Hepatocyte (in vitro differentiated cells): ENCODE results near the gene KRTAP4-5. TPM values are rescaled to one million over a fixed set of nuclear protein-coding genes. Genes with fewer than 3 reads are reported as not detected.
"Not testable (repeated sequence)": the region's sequence is repeated elsewhere in the genome, so short reads cannot be mapped to it uniquely, and the experiment has no call there.

Source experiments
- DNase-seq: peaks from one replicate; pipeline ENCODE4 v3.0.0-alpha.2; 2016; ENCODE audit warnings: low spot score
- H2AFZ ChIP-seq: fragments of 200-600 bp; sonication (generic); 2 replicates; pipeline ENCODE4 v1.6.0; 2016; ENCODE audit warnings: antibody characterized with exemption, mild to moderate bottlenecking
- H3K27ac ChIP-seq: fragments of 200-600 bp; sonication (generic); 2 replicates; pipeline ENCODE4 v1.5.1; 2016; ENCODE audit warnings: mild to moderate bottlenecking
- H3K27me3 ChIP-seq: fragments of 200-600 bp; sonication (generic); 2 replicates; pipeline ENCODE4 v1.6.1; 2016
- H3K36me3 ChIP-seq: fragments of 200-600 bp; sonication (generic); replicated peaks from 2 replicates; pipeline ENCODE4 v1.5.1; 2016; ENCODE audit warnings: low read depth; ENCODE audit not compliant: insufficient read depth
- H3K4me1 ChIP-seq: fragments of 200-600 bp; sonication (generic); 2 replicates; pipeline ENCODE4 v1.5.1; 2016; ENCODE audit warnings: mild to moderate bottlenecking, moderate library complexity; ENCODE audit not compliant: insufficient read depth
- H3K4me2 ChIP-seq: fragments of 200-600 bp; sonication (generic); 2 replicates; pipeline ENCODE4 v1.6.0; 2016
- H3K4me3 ChIP-seq: fragments of 200-600 bp; sonication (generic); 2 replicates; pipeline ENCODE4 v1.5.1; 2016; ENCODE audit warnings: mild to moderate bottlenecking
- H3K79me2 ChIP-seq: fragments of 200-600 bp; sonication (generic); 2 replicates; pipeline ENCODE4 v1.6.0; 2017; ENCODE audit warnings: mild to moderate bottlenecking
- H3K9me2 ChIP-seq: fragments of 200-600 bp; sonication (generic); replicated peaks from 2 replicates; pipeline ENCODE4 v1.6.0; 2017; ENCODE audit warnings: mild to moderate bottlenecking; ENCODE audit not compliant: insufficient read depth
- H3K9me3 ChIP-seq: fragments of 200-600 bp; sonication (generic); 2 replicates; pipeline ENCODE4 v1.5.1; 2016; ENCODE audit warnings: low read depth, mild to moderate bottlenecking
- H4K20me1 ChIP-seq: fragments of 200-600 bp; sonication (generic); 2 replicates; pipeline ENCODE4 v1.6.0; 2016; ENCODE audit warnings: mild to moderate bottlenecking; ENCODE audit not compliant: insufficient read depth, poor library complexity, severe bottlenecking
- EZH2 ChIP-seq: fragments of 200-600 bp; sonication (generic); IDR thresholded peaks from 2 replicates; pipeline ENCODE4 v1.6.1; 2016; ENCODE audit warnings: antibody characterized with exemption, mild to moderate bottlenecking, borderline replicate concordance
- EZH2phosphoT487 ChIP-seq: fragments of 200-600 bp; sonication (generic); IDR thresholded peaks from one replicate; pipeline ENCODE4 v1.6.1; 2018; ENCODE audit warnings: antibody characterized with exemption, mild to moderate bottlenecking, low read depth, moderate library complexity; ENCODE audit not compliant: unreplicated experiment, severe bottlenecking
- WGBS: methylation state at CpG from one replicate; pipeline ENCODE4 v1.1.6; 2016; ENCODE audit warnings: low lambda C conversion rate; ENCODE audit errors: missing lambda C conversion rate; 5-methylcytosine and 5-hydroxymethylcytosine counted together
- polyA plus RNA-seq: library from polyadenylated mRNA; unstranded; fragments of >200 nt; fragmentation: Nextera tagmentation; extraction: Ambion mirVana; gene quantifications from 2 replicates; pipeline ENCODE4 v1.2.1, GENCODE V29; 2016
- total RNA-seq: library from RNA; depleted of rRNA; stranded (reverse); fragments of >200 nt; gene quantifications from 2 replicates; pipeline ENCODE4 v1.2.3, GENCODE V29; 2014
- TF ChIP-seq, protein P1 (sequence below): fragments of 200-600 bp; sonication (generic); IDR thresholded peaks from 2 replicates; pipeline ENCODE4 v1.5.1; 2016; ENCODE audit warnings: antibody characterized with exemption, mild to moderate bottlenecking; ENCODE audit not compliant: poor library complexity

Gene KRTAP4-5
- not detected in 2 replicates for total RNA-seq
- polyA plus RNA-seq: not detected in 2 replicates

DNA sequence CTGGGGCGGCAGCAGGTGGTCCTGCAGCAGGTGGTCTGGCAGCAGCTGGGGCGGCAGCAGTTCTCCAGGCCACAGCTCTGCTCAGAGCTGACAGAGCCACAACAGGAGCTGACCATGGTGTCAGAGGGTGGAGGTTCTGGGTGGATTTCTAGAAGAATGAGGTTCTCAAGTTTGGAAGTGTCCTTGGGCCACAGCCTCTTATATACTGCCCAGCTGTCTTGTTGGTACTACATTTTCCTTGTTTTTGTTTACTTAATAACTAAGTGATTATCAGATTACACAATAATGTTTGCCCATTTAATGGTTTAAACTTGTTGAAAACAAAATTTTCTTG lies at the start of gene KRTAP4-5:
KRTAP4-5 (minus strand) TSS at position 174 of the 334 bp plus-strand sequence; CDS start at position 116, 58 bp downstream.
- peaks cover 7% of the 10 kb centered on the region for H3K4me1 ChIP-seq
- no peak within 1 kb of the TSS for H3K4me3 ChIP-seq
- no peaks in the 10 kb centered on the region for H3K79me2 ChIP-seq
- 95% methylated on average over 2 of the region's 2 CpGs for WGBS
- no peaks in the 10 kb centered on the region for H3K9me3 ChIP-seq
- H3K4me2 ChIP-seq: no peak within 1 kb of the TSS
- H3K9me2 ChIP-seq: no peaks in the 10 kb centered on the region
- TF ChIP-seq EZH2phosphoT487 (no peak), EZH2 (no peak)
- TF ChIP-seq, protein P1, sequence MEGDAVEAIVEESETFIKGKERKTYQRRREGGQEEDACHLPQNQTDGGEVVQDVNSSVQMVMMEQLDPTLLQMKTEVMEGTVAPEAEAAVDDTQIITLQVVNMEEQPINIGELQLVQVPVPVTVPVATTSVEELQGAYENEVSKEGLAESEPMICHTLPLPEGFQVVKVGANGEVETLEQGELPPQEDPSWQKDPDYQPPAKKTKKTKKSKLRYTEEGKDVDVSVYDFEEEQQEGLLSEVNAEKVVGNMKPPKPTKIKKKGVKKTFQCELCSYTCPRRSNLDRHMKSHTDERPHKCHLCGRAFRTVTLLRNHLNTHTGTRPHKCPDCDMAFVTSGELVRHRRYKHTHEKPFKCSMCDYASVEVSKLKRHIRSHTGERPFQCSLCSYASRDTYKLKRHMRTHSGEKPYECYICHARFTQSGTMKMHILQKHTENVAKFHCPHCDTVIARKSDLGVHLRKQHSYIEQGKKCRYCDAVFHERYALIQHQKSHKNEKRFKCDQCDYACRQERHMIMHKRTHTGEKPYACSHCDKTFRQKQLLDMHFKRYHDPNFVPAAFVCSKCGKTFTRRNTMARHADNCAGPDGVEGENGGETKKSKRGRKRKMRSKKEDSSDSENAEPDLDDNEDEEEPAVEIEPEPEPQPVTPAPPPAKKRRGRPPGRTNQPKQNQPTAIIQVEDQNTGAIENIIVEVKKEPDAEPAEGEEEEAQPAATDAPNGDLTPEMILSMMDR: no peak
- no peak within 1 kb of the TSS for H2AFZ ChIP-seq
- DNase-seq: no peak
- H4K20me1 ChIP-seq: no peaks in the 10 kb centered on the region
- H3K27me3 ChIP-seq: peaks cover 2% of the 10 kb centered on the region
- no peaks in the 10 kb centered on the region for H3K36me3 ChIP-seq
- H3K27ac ChIP-seq: no peak within 1 kb of the TSS

GRCh38 chr17:41196068-41196467 lies 46.4 kb upstream of the KRTAP4-5 start:
- 63% methylated on average over 1 of the region's 1 CpG for WGBS
- Histone ChIP-seq H3K36me3 (no peaks in the 10 kb centered on the region), H3K27me3 (no peaks in the 10 kb centered on the region), H3K79me2 (no peaks in the 10 kb centered on the region), H3K9me2 (no peaks in the 10 kb centered on the region), H4K20me1 (no peaks in the 10 kb centered on the region), H3K27ac (no peak overlapping the region), H3K9me3 (no peaks in the 10 kb centered on the region), H3K4me1 (no peaks in the 10 kb centered on the region), H3K4me2 (no peak overlapping the region), H2AFZ (no peak overlapping the region), H3K4me3 (no peak overlapping the region)
- no peak for DNase-seq
- no peak for TF ChIP-seq EZH2
- no peak for TF ChIP-seq EZH2phosphoT487
- TF ChIP-seq, protein P1: no peak

- Histone ChIP-seq H4K20me1 (no peaks in the 10 kb centered on the region), H3K27ac (no peak overlapping the region), H2AFZ (no peak overlapping the region), H3K4me1 (no peaks in the 10 kb centered on the region), H3K9me2 (no peaks in the 10 kb centered on the region), H3K36me3 (no peaks in the 10 kb centered on the region), H3K4me2 (no peak overlapping the region), H3K27me3 (peaks cover 15% of the 10 kb centered on the region), H3K4me3 (no peak overlapping the region), H3K9me3 (no peaks in the 10 kb centered on the region), H3K79me2 (no peaks in the 10 kb centered on the region)
- WGBS: 90% methylated on average over 3 of the region's 3 CpGs
- no peak for DNase-seq
- TF ChIP-seq EZH2 (no peak), EZH2phosphoT487 (no peak)
- TF ChIP-seq, protein P1: no peak
Observed at GRCh38 chr17:41190328-41190727, 40.7 kb upstream of the KRTAP4-5 start.

DNA sequence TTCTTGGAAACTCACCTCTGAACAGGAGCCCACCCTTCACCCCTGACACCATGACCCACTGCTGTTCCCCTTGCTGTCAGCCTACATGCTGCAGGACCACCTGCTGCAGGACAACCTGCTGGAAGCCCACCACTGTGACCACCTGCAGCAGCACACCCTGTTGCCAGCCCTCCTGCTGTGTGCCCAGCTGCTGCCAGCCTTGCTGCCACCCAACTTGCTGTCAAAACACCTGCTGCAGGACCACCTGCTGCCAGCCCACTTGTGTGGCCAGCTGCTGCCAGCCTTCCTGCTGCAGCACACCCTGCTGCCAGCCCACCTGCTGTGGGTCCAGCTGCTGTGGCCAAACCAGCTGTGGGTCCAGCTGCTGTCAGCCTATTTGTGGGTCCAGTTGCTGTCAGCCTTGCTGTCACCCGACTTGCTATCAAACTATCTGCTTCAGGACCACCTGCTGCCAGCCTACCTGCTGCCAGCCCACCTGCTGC lies 40.3 kb upstream of the KRTAP4-5 start, which contains the start of gene KRTAP9-1:
KRTAP9-1 (plus strand) TSS at position 51 of the 482 bp plus-strand sequence; CDS start at position 51, 0 bp downstream.
- WGBS: 69% methylated on average over 1 of the region's 1 CpG

More for the DNA sequence above, 40.3 kb upstream of the KRTAP4-5 start, which contains the start of gene KRTAP9-1:
- DNase-seq, H3K9me2 ChIP-seq, H3K9me3 ChIP-seq, H3K79me2 ChIP-seq, H3K36me3 ChIP-seq, H3K4me1 ChIP-seq, H3K4me3 ChIP-seq, H3K4me2 ChIP-seq, H2AFZ ChIP-seq, H3K27ac ChIP-seq, H4K20me1 ChIP-seq: not testable (repeated sequence)
- peaks cover 15% of the 10 kb centered on the region for H3K27me3 ChIP-seq
